ENCODE data around the gene RHCG.

GRCh38 chr15:89462198-89462912 is 34.0 kb downstream of the RHCG start:
- TF ChIP-seq, protein P1, sequence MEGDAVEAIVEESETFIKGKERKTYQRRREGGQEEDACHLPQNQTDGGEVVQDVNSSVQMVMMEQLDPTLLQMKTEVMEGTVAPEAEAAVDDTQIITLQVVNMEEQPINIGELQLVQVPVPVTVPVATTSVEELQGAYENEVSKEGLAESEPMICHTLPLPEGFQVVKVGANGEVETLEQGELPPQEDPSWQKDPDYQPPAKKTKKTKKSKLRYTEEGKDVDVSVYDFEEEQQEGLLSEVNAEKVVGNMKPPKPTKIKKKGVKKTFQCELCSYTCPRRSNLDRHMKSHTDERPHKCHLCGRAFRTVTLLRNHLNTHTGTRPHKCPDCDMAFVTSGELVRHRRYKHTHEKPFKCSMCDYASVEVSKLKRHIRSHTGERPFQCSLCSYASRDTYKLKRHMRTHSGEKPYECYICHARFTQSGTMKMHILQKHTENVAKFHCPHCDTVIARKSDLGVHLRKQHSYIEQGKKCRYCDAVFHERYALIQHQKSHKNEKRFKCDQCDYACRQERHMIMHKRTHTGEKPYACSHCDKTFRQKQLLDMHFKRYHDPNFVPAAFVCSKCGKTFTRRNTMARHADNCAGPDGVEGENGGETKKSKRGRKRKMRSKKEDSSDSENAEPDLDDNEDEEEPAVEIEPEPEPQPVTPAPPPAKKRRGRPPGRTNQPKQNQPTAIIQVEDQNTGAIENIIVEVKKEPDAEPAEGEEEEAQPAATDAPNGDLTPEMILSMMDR (conservative IDR thresholded peaks at IDR 0.05 in 1 of 2, IDR thresholded peaks at IDR 0.05 in 1 of 2; ENCODE audit: extremely low read depth in 1 of 2, insufficient read depth in 1 of 2, low read depth in 1 of 2, low read length in 2 of 2), result no peak
- TF ChIP-seq EZH2 (IDR thresholded peaks at IDR 0.05; ENCODE audit: borderline replicate concordance, low read length), result no peak

Measured in mammary epithelial cell (primary cell).